ENCODE results near the gene GALNT18. TPM values are rescaled to one million over a fixed set of nuclear protein-coding genes. Genes with fewer than 3 reads are reported as not detected.

GALNT18 gene
- total RNA-seq, 1 experiment from 2014 or later, result not detected

DNA sequence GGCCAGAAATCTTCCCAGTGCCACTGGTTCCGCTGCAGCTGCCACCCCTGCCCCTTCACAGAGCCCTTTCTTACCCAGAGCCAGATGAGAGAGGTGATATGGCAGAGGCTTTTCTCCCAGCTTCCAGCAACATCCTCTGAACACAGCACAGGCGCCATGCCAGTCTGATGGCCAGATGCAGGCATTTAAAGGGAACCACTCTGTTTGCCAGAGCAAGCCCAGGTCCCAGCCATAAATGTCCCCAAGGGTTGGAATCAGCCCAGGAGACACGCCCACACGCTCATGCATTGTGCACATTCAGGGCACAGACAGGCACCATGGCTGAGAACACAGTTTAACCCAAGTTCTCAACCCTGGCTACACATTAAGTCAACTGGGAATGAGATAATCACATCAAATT, 154.5 kb downstream of the GALNT18 start:
- no peak for TF ChIP-seq EZH2 (IDR thresholded peaks at IDR 0.05; ENCODE audit: low read depth)
- TF ChIP-seq, protein P1, sequence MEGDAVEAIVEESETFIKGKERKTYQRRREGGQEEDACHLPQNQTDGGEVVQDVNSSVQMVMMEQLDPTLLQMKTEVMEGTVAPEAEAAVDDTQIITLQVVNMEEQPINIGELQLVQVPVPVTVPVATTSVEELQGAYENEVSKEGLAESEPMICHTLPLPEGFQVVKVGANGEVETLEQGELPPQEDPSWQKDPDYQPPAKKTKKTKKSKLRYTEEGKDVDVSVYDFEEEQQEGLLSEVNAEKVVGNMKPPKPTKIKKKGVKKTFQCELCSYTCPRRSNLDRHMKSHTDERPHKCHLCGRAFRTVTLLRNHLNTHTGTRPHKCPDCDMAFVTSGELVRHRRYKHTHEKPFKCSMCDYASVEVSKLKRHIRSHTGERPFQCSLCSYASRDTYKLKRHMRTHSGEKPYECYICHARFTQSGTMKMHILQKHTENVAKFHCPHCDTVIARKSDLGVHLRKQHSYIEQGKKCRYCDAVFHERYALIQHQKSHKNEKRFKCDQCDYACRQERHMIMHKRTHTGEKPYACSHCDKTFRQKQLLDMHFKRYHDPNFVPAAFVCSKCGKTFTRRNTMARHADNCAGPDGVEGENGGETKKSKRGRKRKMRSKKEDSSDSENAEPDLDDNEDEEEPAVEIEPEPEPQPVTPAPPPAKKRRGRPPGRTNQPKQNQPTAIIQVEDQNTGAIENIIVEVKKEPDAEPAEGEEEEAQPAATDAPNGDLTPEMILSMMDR (conservative IDR thresholded peaks at IDR 0.05), result no peak
- intact Hi-C loops (cut with micrococcal nuclease; ENCODE audit: unreplicated experiment), result no loop called here
- Histone ChIP-seq H3F3A (ENCODE audit: insufficient read depth, low read depth) (no peaks in the 10 kb centered on the region), H3K27ac (no peak overlapping the region), H4K20me1 (ENCODE audit: insufficient read depth) (no peaks in the 10 kb centered on the region), H3K9me2 (ENCODE audit: insufficient read depth) (no peaks in the 10 kb centered on the region), H2AFZ (no peak overlapping the region), H3K36me3 (ENCODE audit: low read depth) (no peaks in the 10 kb centered on the region), H3K4me1 (replicated peaks; ENCODE audit: insufficient read depth) (no peaks in the 10 kb centered on the region), H3K4me3 (no peak overlapping the region), H3K9me3 (ENCODE audit: insufficient read depth, low read depth) (no peaks in the 10 kb centered on the region), H3K27me3 (ENCODE audit: insufficient read depth, low read depth) (0 out of 2 replicates have a peak, but pooled peaks cover 5% of the 10 kb centered on the region), H3K4me2 (no peak overlapping the region), H3K79me2 (ENCODE audit: low read depth) (no peaks in the 10 kb centered on the region)
- BruUV-seq (replicated peaks), result no TSS peak
- CTCF ChIA-PET, result no interaction called here
- POLR2A ChIA-PET (ENCODE audit: unreplicated experiment), result no interaction called here
- no peak for DNase-seq

DNA sequence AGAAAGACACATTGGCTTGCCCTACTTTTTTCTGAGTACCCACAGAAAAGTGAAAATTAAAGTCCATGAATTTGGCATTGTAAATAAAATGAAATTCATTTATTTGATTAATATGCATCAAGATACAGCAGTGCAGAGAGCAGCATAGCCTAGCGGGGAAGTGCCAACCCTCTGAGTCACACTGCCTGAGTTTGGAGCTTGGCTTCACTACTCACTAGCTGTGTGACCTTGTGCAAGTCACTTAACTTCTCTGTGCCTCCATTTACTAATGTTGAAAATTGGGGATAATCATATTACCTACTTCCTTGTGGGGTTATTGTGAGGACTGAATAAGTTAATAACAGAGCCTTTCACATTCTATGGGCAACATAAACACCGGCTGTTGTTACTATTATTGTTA, 157.2 kb downstream of the GALNT18 start:
- Histone ChIP-seq H3K9me3 (ENCODE audit: insufficient read depth, low read depth) (no peaks in the 10 kb centered on the region), H3K27ac (no peak overlapping the region), H3K27me3 (ENCODE audit: insufficient read depth, low read depth) (peaks cover 27% of the 10 kb centered on the region), H3K79me2 (ENCODE audit: low read depth) (no peaks in the 10 kb centered on the region), H3K4me1 (replicated peaks; ENCODE audit: insufficient read depth) (no peaks in the 10 kb centered on the region), H3K9me2 (ENCODE audit: insufficient read depth) (no peaks in the 10 kb centered on the region), H4K20me1 (ENCODE audit: insufficient read depth) (no peaks in the 10 kb centered on the region), H3K36me3 (ENCODE audit: low read depth) (no peaks in the 10 kb centered on the region), H3K4me2 (no peak overlapping the region), H2AFZ (no peak overlapping the region), H3F3A (ENCODE audit: insufficient read depth, low read depth) (no peaks in the 10 kb centered on the region), H3K4me3 (no peak overlapping the region)
- no TSS peak for BruUV-seq (replicated peaks)
- no peak for DNase-seq
- TF ChIP-seq, protein P1 (conservative IDR thresholded peaks at IDR 0.05), result no peak
- no peak for TF ChIP-seq EZH2 (IDR thresholded peaks at IDR 0.05; ENCODE audit: low read depth)
- ChIA-PET POLR2A (ENCODE audit: unreplicated experiment) (no interaction called here), CTCF (no interaction called here)
- intact Hi-C loops (cut with micrococcal nuclease; ENCODE audit: unreplicated experiment), result no loop called here

DNA sequence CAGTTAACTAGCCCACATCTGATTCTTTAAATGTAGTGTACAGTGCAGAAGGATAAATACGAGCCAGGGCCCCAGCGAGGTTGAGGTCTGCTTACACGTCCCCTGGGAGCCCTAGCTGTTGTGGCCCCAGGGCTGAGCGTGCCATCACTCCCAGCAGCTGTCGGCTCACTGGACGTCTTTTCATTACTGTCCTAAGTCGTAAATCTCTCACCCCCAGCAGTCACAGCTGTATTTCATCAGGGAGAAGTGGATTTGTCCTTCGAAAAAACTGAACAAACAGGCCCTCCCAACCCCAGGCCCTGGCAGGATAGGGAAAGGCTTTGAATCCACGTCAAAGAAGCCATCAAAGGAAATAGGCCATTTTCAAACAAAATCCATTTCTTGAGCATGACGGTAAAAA, 158.4 kb downstream of the GALNT18 start:
- no peak overlapping the region for H3K4me3 ChIP-seq
- no peaks in the 10 kb centered on the region for H3K79me2 ChIP-seq (ENCODE audit: low read depth)
- BruUV-seq (replicated peaks), result no TSS peak
- no peaks in the 10 kb centered on the region for H3K9me2 ChIP-seq (ENCODE audit: insufficient read depth)
- H3K4me1 ChIP-seq (replicated peaks; ENCODE audit: insufficient read depth), result no peaks in the 10 kb centered on the region
- no peak for TF ChIP-seq EZH2 (IDR thresholded peaks at IDR 0.05; ENCODE audit: low read depth)
- TF ChIP-seq, protein P1 (conservative IDR thresholded peaks at IDR 0.05), result no peak
- no peak for DNase-seq
- no peaks in the 10 kb centered on the region for H3F3A ChIP-seq (ENCODE audit: insufficient read depth, low read depth)
- H4K20me1 ChIP-seq (ENCODE audit: insufficient read depth), result no peaks in the 10 kb centered on the region
- no peaks in the 10 kb centered on the region for H3K36me3 ChIP-seq (ENCODE audit: low read depth)
- H3K9me3 ChIP-seq (ENCODE audit: insufficient read depth, low read depth), result no peaks in the 10 kb centered on the region
- no peak overlapping the region for H2AFZ ChIP-seq
- no peak overlapping the region for H3K27ac ChIP-seq
- intact Hi-C loops (cut with micrococcal nuclease; ENCODE audit: unreplicated experiment), result no loop called here
- CTCF ChIA-PET, result no interaction called here
- H3K27me3 ChIP-seq (ENCODE audit: insufficient read depth, low read depth), result peaks cover 39% of the 10 kb centered on the region
- POLR2A ChIA-PET (ENCODE audit: unreplicated experiment), result no interaction called here
- no peak overlapping the region for H3K4me2 ChIP-seq
